ENCODE data around the gene RSPRY1. TPM values are rescaled to one million over a fixed set of nuclear protein-coding genes. Genes with fewer than 3 reads are reported as not detected.
A peak's percentile ranks its signal among the peaks of the same experiment; 100 is the strongest.
"Not testable (repeated sequence)": the region's sequence is repeated elsewhere in the genome, so short reads cannot be mapped to it uniquely, and the experiment has no call there.

RSPRY1 gene
- polyA plus RNA-seq, 3 donors, result 46.7 to 49.7 (median 49.0) TPM

GRCh38 chr16:57252148-57252721, 66.1 kb downstream of the RSPRY1 start:
- no peak for DNase-seq (ENCODE audit: low read depth in 3 of 3, low spot score in 2 of 3)

GRCh38 chr16:57253466-57253865, 67.3 kb downstream of the RSPRY1 start:
- no peak for DNase-seq (ENCODE audit: low read depth in 3 of 3, low spot score in 2 of 3)

- no peak for DNase-seq (ENCODE audit: low read depth in 3 of 3, low spot score in 2 of 3)
Measured at GRCh38 chr16:57255686-57256415, 69.7 kb downstream of the RSPRY1 start.

GRCh38 chr16:57256601-57257395, 70.7 kb downstream of the RSPRY1 start:
- no peak for DNase-seq (ENCODE audit: low read depth in 3 of 3, low spot score in 2 of 3)

GRCh38 chr16:57257455-57258070, 71.4 kb downstream of the RSPRY1 start:
- DNase-seq (ENCODE audit: low read depth in 3 of 3, low spot score in 2 of 3), result no peak

GRCh38 chr16:57258226-57258909, 72.2 kb downstream of the RSPRY1 start:
- no peak for DNase-seq (ENCODE audit: low read depth in 3 of 3, low spot score in 2 of 3)

- DNase-seq (ENCODE audit: low read depth in 3 of 3, low spot score in 2 of 3), result no peak
Measured at GRCh38 chr16:57258910-57259475, 72.9 kb downstream of the RSPRY1 start.

GRCh38 chr16:57260294-57260929, 74.3 kb downstream of the RSPRY1 start:
- no peak for DNase-seq (ENCODE audit: low read depth in 3 of 3, low spot score in 2 of 3)

- DNase-seq (ENCODE audit: low read depth in 3 of 3, low spot score in 2 of 3), result no peak
Measured at GRCh38 chr16:57261806-57262205, 75.7 kb downstream of the RSPRY1 start.

- no peak for DNase-seq (ENCODE audit: low read depth in 3 of 3, low spot score in 2 of 3)
Measured at GRCh38 chr16:57262841-57263540, 76.9 kb downstream of the RSPRY1 start.

- DNase-seq (ENCODE audit: low read depth in 3 of 3, low spot score in 2 of 3), result no peak
Measured at GRCh38 chr16:57263541-57264351, 77.6 kb downstream of the RSPRY1 start.

- no peak for DNase-seq (ENCODE audit: low read depth in 3 of 3, low spot score in 2 of 3)
Measured at GRCh38 chr16:57264381-57264780, 78.3 kb downstream of the RSPRY1 start.

GRCh38 chr16:57264950-57265371, 78.8 kb downstream of the RSPRY1 start:
- DNase-seq (ENCODE audit: low read depth in 3 of 3, low spot score in 2 of 3), result no peak

- DNase-seq (ENCODE audit: low read depth in 3 of 3, low spot score in 2 of 3), result peak in 1 of 3 donors; percentile 51
Measured at GRCh38 chr16:57265850-57266530, 79.9 kb downstream of the RSPRY1 start.

GRCh38 chr16:57266531-57267260, 80.6 kb downstream of the RSPRY1 start:
- no peak for DNase-seq (ENCODE audit: low read depth in 3 of 3, low spot score in 2 of 3)

- DNase-seq (ENCODE audit: low read depth in 3 of 3, low spot score in 2 of 3), result not testable (repeated sequence)
Measured at GRCh38 chr16:57267343-57267742, 81.2 kb downstream of the RSPRY1 start.
